OCI-LY1 (cell line): Measurements from ENCODE around the gene ENO4.

Source experiments
- H2AFZ ChIP-seq: fragments of 200-600 bp; sonication (generic), shearing (Covaris generic); 2 replicates; pipeline ENCODE4 v1.6.0; 2014; ENCODE audit warnings: antibody characterized with exemption, mild to moderate bottlenecking, low read length
- H3F3A ChIP-seq: fragments of 200-600 bp; sonication (generic), shearing (Covaris generic); 2 replicates; pipeline ENCODE4 v1.6.0; 2014; ENCODE audit warnings: mild to moderate bottlenecking, antibody characterized with exemption, low read length, moderate library complexity; ENCODE audit not compliant: insufficient read depth
- H3K27ac ChIP-seq: fragments of 200-600 bp; sonication (generic); 2 replicates; pipeline ENCODE4 v1.5.1; 2014; ENCODE audit warnings: low read length, mixed run types, mild to moderate bottlenecking, low read depth; ENCODE audit not compliant: poor library complexity, severe bottlenecking
- H3K27me3 ChIP-seq: fragments of 200-600 bp; sonication (generic); 2 replicates; pipeline ENCODE4 v1.6.0; 2014; ENCODE audit warnings: antibody characterized with exemption, mild to moderate bottlenecking, low read length, moderate library complexity; ENCODE audit not compliant: insufficient read depth
- H3K36me3 ChIP-seq: fragments of 200-600 bp; sonication (generic); 2 replicates; pipeline ENCODE4 v1.6.1; 2014; ENCODE audit warnings: mild to moderate bottlenecking, antibody characterized with exemption, low read length, moderate library complexity, mixed read lengths; ENCODE audit not compliant: insufficient read depth
- H3K4me1 ChIP-seq: fragments of 200-600 bp; sonication (generic); 2 replicates; pipeline ENCODE4 v1.5.1; 2014; ENCODE audit warnings: mild to moderate bottlenecking, low read length, moderate library complexity; ENCODE audit not compliant: insufficient read depth, severe bottlenecking
- H3K4me2 ChIP-seq: fragments of 200-600 bp; sonication (generic), shearing (Covaris generic); 2 replicates; pipeline ENCODE4 v1.6.1; 2014; ENCODE audit warnings: low read length
- H3K4me3 ChIP-seq: fragments of 200-600 bp; sonication (generic); 2 replicates; pipeline ENCODE4 v1.5.1; 2014; ENCODE audit warnings: low read length, low read depth, mild to moderate bottlenecking, mixed read lengths; ENCODE audit not compliant: poor library complexity, severe bottlenecking
- H3K79me2 ChIP-seq: fragments of 200-600 bp; shearing (Covaris generic); 2 replicates; pipeline ENCODE4 v1.6.1; 2016; ENCODE audit warnings: mixed run types, low read length, mixed read lengths; ENCODE audit not compliant: insufficient read depth
- H3K9ac ChIP-seq: fragments of 200-600 bp; sonication (generic), shearing (Covaris generic); 2 replicates; pipeline ENCODE4 v1.6.1; 2014; ENCODE audit warnings: mild to moderate bottlenecking, low read length, mixed read lengths
- H3K9me2 ChIP-seq: fragments of 200-600 bp; sonication (generic), shearing (Covaris generic); 2 replicates; pipeline ENCODE4 v1.6.1; 2014; ENCODE audit warnings: low read depth, mild to moderate bottlenecking, low read length, mixed read lengths
- H3K9me3 ChIP-seq: fragments of 200-600 bp; shearing (Covaris generic); 2 replicates; pipeline ENCODE4 v1.6.1; 2014; ENCODE audit warnings: low read length, mixed read lengths
- H4K20me1 ChIP-seq: fragments of 200-600 bp; sonication (generic), shearing (Covaris generic); 2 replicates; pipeline ENCODE4 v1.6.0; 2016; ENCODE audit warnings: mild to moderate bottlenecking, low read length; ENCODE audit not compliant: insufficient read depth
- EZH2 ChIP-seq: fragments of 200-600 bp; sonication (generic), shearing (Covaris generic); IDR thresholded peaks from 2 replicates; pipeline ENCODE4 v1.8.0; 2017; ENCODE audit warnings: borderline replicate concordance, mixed run types, mild to moderate bottlenecking, antibody characterized with exemption, low read length, moderate library complexity, mixed read lengths
- TF ChIP-seq, protein P1 (sequence below): fragments of 200-600 bp; sonication (generic), shearing (Covaris generic); IDR thresholded peaks from 2 replicates; pipeline ENCODE4 v1.5.1; 2017; ENCODE audit warnings: mild to moderate bottlenecking, antibody characterized with exemption, low read length, moderate library complexity, mixed read lengths

ENO4 gene

GRCh38 chr10:116877391-116877790, 28.1 kb downstream of the ENO4 start:
- TF ChIP-seq, protein P1, sequence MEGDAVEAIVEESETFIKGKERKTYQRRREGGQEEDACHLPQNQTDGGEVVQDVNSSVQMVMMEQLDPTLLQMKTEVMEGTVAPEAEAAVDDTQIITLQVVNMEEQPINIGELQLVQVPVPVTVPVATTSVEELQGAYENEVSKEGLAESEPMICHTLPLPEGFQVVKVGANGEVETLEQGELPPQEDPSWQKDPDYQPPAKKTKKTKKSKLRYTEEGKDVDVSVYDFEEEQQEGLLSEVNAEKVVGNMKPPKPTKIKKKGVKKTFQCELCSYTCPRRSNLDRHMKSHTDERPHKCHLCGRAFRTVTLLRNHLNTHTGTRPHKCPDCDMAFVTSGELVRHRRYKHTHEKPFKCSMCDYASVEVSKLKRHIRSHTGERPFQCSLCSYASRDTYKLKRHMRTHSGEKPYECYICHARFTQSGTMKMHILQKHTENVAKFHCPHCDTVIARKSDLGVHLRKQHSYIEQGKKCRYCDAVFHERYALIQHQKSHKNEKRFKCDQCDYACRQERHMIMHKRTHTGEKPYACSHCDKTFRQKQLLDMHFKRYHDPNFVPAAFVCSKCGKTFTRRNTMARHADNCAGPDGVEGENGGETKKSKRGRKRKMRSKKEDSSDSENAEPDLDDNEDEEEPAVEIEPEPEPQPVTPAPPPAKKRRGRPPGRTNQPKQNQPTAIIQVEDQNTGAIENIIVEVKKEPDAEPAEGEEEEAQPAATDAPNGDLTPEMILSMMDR = no peak
- TF ChIP-seq EZH2 = no peak
- no peaks in the 10 kb centered on the region; the same call in 1 of the 2 replicates for H3K27me3 ChIP-seq
- no peak overlapping the region for H3K4me2 ChIP-seq
- H3K4me1 ChIP-seq = no peaks in the 10 kb centered on the region
- H3K9me3 ChIP-seq = no peaks in the 10 kb centered on the region
- H3F3A ChIP-seq = no peaks in the 10 kb centered on the region
- no peaks in the 10 kb centered on the region for H4K20me1 ChIP-seq
- H3K79me2 ChIP-seq = no peaks in the 10 kb centered on the region
- H3K27ac ChIP-seq = no peak overlapping the region
- H3K4me3 ChIP-seq = no peak overlapping the region
- H3K9ac ChIP-seq = no peak overlapping the region
- no peaks in the 10 kb centered on the region for H3K36me3 ChIP-seq
- no peak overlapping the region for H2AFZ ChIP-seq
- no peaks in the 10 kb centered on the region for H3K9me2 ChIP-seq

GRCh38 chr10:116878123-116878522, 28.8 kb downstream of the ENO4 start:
- Histone ChIP-seq H3K9me3 (no peaks in the 10 kb centered on the region), H3K27ac (no peak overlapping the region), H3F3A (no peaks in the 10 kb centered on the region), H3K4me2 (no peak overlapping the region), H3K9me2 (no peaks in the 10 kb centered on the region), H3K36me3 (no peaks in the 10 kb centered on the region), H3K79me2 (no peaks in the 10 kb centered on the region), H4K20me1 (no peaks in the 10 kb centered on the region), H3K4me1 (no peaks in the 10 kb centered on the region), H3K27me3 (no peaks in the 10 kb centered on the region; the same call in 1 of the 2 replicates), H2AFZ (no peak overlapping the region), H3K4me3 (no peak overlapping the region), H3K9ac (no peak overlapping the region)
- no peak for TF ChIP-seq EZH2
- TF ChIP-seq, protein P1 = no peak

DNA sequence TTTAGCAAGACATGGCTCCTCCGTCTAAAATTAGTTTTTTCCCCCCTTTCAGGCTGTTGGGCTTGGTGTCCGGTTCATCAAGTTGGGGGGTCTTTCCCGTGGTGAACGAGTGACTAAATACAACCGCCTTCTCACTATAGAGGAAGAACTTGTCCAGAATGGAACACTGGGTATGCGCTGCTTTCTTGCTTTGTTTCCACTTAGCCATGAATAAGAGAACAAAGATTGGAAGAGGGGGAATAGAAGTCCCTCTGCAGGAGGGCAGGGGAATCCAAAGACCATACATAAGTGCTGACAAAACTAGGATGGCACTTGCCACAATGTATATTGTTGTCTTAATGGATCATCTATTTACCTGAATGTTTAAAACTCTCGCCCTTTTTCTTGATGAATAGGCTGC, 30.5 kb downstream of the ENO4 start:
- TF ChIP-seq, protein P1 = no peak
- no peak for TF ChIP-seq EZH2
- no peak overlapping the region for H3K4me2 ChIP-seq

More for the DNA sequence above, 30.5 kb downstream of the ENO4 start:
- Histone ChIP-seq H3K27me3 (no peaks in the 10 kb centered on the region), H3K9me3 (no peaks in the 10 kb centered on the region), H2AFZ (no peak overlapping the region), H4K20me1 (no peaks in the 10 kb centered on the region), H3F3A (no peaks in the 10 kb centered on the region), H3K4me1 (no peaks in the 10 kb centered on the region), H3K79me2 (no peaks in the 10 kb centered on the region), H3K9me2 (no peaks in the 10 kb centered on the region), H3K27ac (no peak overlapping the region), H3K4me3 (no peak overlapping the region), H3K9ac (no peak overlapping the region), H3K36me3 (no peaks in the 10 kb centered on the region)
